NCI-H2227 treated with DMSO at 0.1 percent for 48 hours (cell line): Measurements from ENCODE around the gene EEF1G.
"Not testable (repeated sequence)": the region's sequence is repeated elsewhere in the genome, so short reads cannot be mapped to it uniquely, and the experiment has no call there.

Experiments
- DNase-seq: peaks from one replicate; lab custom pipeline; 2025; lab: John Stamatoyannopoulos, UW

The EEF1G gene

GRCh38 chr11:62603776-62604299, 30.1 kb upstream of the EEF1G start:
- no peak for DNase-seq

DNA sequence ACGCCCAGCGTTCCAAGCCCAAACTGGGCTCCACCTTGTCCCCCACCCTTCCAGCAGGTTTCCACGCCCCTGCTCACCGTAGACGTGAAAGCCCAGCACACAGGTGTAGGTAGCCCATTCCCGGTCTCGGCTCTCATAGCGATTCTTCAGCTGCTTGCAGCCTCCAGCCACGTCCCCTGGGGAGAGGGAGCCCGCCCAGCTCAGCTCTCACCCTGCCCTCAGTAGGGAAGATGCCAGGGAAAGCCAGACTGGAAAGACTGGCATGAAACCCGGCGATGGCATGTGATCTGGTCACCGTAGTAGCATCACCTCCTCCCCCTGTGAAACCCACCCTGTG, 29.3 kb upstream of the EEF1G start:
- no peak for DNase-seq

GRCh38 chr11:62602141-62603071, 28.7 kb upstream of the EEF1G start:
- peak; percentile 81 for DNase-seq

GRCh38 chr11:62601372-62602140, 27.9 kb upstream of the EEF1G start, which contains the start of gene MTA2:
MTA2 (minus strand) TSS chr11:62601865; CDS start chr11:62601450, 415 bp downstream.
- peak; percentile 97 for DNase-seq

GRCh38 chr11:62601122-62601371, 27.4 kb upstream of the EEF1G start:
- DNase-seq, result no peak

- no peak for DNase-seq
Observed at GRCh38 chr11:62600367-62601121, 26.9 kb upstream of the EEF1G start.

- DNase-seq, result no peak
Observed at GRCh38 chr11:62599901-62600300, 26.2 kb upstream of the EEF1G start.

DNA sequence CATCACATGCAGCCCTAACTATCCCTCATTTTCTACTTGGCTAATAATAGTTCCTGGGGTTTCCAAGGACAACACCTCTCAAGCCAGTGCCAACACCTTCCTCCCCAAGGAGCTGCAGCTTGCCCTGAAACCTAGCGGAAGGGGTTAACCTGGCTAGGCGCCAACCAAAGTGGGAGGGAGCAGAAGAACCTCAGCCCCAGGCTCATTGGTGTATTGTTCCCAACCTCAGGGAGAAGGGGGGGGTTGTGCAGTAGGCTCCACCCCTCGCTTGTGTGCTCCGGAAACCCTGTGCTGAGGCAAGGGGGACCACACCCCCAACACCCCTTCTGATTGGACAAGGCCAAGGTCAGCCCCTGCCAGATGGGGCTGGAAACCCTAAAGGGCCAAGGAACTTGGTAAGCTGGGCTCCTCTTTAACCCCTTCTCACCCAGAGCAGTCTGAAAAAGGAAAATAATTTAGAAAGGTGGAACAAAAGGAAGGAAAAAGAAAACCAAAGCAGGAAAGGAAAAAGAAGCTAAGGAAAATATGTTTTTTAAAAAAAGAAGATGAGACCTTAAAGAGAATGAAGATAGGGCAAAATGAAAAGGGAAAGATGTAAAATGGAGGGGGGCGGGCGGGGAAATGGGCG, 25.5 kb upstream of the EEF1G start:
- DNase-seq, result peak; percentile 98

DNA sequence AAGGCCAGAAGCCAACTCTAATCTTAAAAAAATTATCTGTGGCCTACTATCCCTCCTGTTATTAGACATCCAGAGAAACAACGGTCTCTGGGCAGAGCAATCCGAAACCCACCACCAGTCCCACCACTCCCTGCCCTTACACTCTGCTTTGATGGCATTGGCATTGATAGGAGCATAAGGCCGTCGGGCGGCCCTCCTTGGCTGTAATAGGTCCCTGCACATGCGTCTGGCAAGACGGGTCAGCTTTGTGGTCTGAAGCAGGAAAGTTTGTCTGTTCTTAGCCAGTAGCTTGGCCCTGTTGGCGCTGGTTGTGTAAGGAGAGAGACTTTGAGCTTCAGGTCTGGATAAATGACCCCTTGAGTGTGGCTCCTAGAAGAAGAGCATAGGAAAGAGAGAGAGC, 21.4 kb upstream of the EEF1G start:
- DNase-seq, result no peak

- peak; percentile 36 for DNase-seq
Observed at GRCh38 chr11:62593434-62594044, 19.8 kb upstream of the EEF1G start.

DNA sequence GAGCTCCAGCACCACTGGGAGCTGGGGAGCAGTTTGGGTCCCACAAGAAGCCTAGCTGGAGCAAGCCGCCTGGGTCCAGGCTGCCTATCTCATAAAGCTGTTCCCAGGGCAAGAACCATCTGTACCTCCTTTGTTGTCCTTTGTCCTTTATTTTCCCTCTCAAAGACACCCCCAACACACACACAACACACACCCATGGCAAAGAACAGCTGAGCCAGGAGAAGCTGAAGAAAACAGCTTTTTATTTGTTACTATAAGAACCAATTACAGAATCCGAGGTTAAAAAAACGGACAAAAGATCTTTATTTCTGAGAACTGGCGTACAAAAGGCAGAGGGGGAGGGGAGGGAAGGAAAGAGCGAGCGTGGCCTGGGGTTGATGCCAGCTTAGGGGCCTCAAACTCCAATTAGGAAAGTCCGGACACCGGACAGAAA, 19.3 kb upstream of the EEF1G start:
- no peak for DNase-seq

- DNase-seq, result no peak
Observed at GRCh38 chr11:62592146-62592815, 18.6 kb upstream of the EEF1G start.

DNA sequence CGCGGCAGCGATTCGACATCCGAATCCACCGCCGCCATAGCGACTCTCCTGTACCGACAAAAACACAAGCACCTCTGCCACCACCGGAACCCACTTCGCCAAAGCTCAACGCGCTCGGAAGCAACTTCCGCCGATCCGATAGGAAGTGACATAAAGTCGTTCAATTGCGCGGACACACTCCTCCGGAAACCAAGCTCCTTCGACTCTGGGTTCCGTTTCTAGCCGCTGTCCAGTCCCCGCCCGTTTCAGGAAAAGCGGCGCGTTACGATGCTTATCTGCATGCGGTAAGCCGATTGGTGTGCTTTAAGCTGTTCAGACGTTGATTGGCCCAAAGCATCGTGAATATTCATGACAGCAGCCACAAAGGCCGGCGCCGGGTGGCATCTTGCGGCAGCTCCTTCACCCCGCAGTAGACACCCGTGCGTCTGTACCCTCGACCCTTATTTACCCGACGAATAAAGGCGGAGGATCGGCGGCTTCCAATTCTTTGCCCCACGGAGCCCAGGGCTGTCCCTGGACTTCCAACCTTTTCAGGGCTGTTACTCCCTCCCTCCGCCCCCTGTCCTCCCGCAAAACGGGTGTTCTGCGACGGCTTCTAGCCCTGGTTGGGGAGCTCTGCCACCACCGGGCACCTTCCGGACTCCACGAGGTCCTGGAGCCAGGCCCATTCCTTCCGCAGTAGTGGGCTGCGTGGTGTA, 17.9 kb upstream of the EEF1G start, which contains the start of gene TUT1:
TSS of gene TUT1 (minus strand) at position 76 of the 698 bp plus-strand sequence. CDS start at position 38, 38 bp downstream.
- DNase-seq, result peak; percentile 99

DNA sequence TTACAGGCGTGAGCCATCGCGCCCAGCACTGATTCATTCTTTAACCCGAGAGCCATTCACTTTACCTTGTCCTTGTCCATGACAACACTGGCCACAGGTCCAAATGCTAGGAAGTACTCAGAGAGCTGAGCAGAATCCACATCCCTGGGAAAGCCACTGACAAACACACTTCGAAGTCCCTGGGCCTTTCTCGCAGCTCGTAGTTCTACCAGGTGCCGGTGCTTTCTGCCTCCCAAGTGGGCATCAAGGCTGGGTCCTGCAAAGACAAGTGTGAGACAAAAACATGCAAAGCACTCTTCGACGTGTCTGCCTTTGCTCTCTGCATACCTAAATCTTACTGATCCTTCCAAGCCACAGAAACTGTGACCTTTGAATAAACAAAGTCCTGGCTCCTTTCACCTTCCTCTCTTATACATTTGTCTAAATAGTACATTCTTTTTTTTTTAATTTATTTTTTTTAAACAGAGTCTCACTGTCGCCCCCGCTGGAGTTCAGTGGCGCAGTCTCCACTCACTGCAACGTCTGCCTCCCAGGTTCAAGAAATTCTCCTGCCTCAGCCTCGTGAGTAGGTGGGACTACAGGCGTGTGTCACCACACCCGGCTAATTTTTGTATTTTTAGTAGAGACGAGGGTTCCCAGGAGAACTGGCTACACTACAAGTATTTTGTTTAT, 15.4 kb upstream of the EEF1G start:
- DNase-seq, result no peak

GRCh38 chr11:62585356-62585755, 11.7 kb upstream of the EEF1G start:
- not testable (repeated sequence) for DNase-seq

GRCh38 chr11:62581735-62582134, 8.0 kb upstream of the EEF1G start:
- not testable (repeated sequence) for DNase-seq

GRCh38 chr11:62580959-62581715, 7.4 kb upstream of the EEF1G start:
- DNase-seq, result no peak

DNA sequence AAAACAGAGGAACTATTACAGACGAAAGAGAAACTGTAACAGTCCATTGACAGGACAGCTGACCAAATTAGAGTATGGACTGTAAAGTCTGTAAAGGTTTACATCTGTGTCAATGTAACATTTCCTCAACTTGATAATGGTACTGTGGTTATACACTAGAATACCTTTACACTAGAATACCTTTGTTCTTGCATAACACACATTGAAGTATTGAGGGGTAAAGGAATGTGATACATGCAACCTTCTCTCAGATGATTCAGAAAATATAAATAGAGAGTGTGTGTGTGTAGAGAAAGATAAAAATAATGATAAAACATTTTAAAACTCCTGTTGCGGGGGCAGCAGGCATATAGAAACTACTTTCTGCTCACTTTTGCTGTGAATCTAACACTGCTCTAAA, 5.6 kb upstream of the EEF1G start:
- DNase-seq, result no peak

GRCh38 chr11:62578541-62578940, 4.8 kb upstream of the EEF1G start:
- DNase-seq, result no peak
